SU-DHL-6 (cell line): ENCODE results near the gene DUOXA1.

Experiments used
- H2AFZ ChIP-seq: fragments of 200-600 bp; sonication (generic); 2 replicates; pipeline ENCODE4 v1.6.1; 2014; ENCODE audit warnings: low read depth, mild to moderate bottlenecking, moderate library complexity, mixed read lengths, antibody characterized with exemption, low read length; ENCODE audit not compliant: severe bottlenecking
- H3F3A ChIP-seq: fragments of 200-600 bp; shearing (Covaris generic); 2 replicates; pipeline ENCODE4 v1.6.0; 2016; ENCODE audit warnings: antibody characterized with exemption, mild to moderate bottlenecking; ENCODE audit not compliant: insufficient read depth
- H3K27ac ChIP-seq: fragments of 200-600 bp; sonication (generic); 2 replicates; pipeline ENCODE4 v1.5.1; 2016; ENCODE audit warnings: low read depth, mild to moderate bottlenecking, low read length, moderate library complexity, mixed read lengths
- H3K27me3 ChIP-seq: fragments of 200-600 bp; sonication (generic), shearing (Covaris generic); 2 replicates; pipeline ENCODE4 v1.6.0; 2014; ENCODE audit warnings: mild to moderate bottlenecking, low read length
- H3K36me3 ChIP-seq: fragments of 200-600 bp; sonication (generic); 2 replicates; pipeline ENCODE4 v1.6.1; 2014; ENCODE audit warnings: mild to moderate bottlenecking, low read length, mixed read lengths
- H3K4me2 ChIP-seq: fragments of 300-600, 200-600 bp; shearing (Covaris generic), sonication (generic); 2 replicates; pipeline ENCODE4 v1.6.0; 2014; ENCODE audit warnings: low read length, low read depth, mild to moderate bottlenecking; ENCODE audit not compliant: poor library complexity, severe bottlenecking
- H3K4me3 ChIP-seq: fragments of 200-600 bp; sonication (generic); 2 replicates; pipeline ENCODE4 v1.5.1; 2014; ENCODE audit warnings: antibody characterized with exemption, low read length, mild to moderate bottlenecking, mixed read lengths; ENCODE audit not compliant: insufficient read depth, poor library complexity, severe bottlenecking
- H3K79me2 ChIP-seq: fragments of 200-600 bp; sonication (generic); 2 replicates; pipeline ENCODE4 v1.6.1; 2014; ENCODE audit warnings: mild to moderate bottlenecking, low read length, moderate library complexity; ENCODE audit not compliant: insufficient read depth
- H3K9ac ChIP-seq: fragments of 200-600 bp; sonication (generic); 2 replicates; pipeline ENCODE4 v1.7.0; 2014; ENCODE audit warnings: mild to moderate bottlenecking, low read length
- H3K9me2 ChIP-seq: fragments of 200-600 bp; sonication (generic); replicated peaks from 2 replicates; pipeline ENCODE4 v1.6.1; 2014; ENCODE audit warnings: low read length; ENCODE audit not compliant: insufficient read depth
- H3K9me3 ChIP-seq: fragments of 200-600 bp; sonication (generic); 2 replicates; pipeline ENCODE4 v1.6.1; 2014; ENCODE audit warnings: low read length, mixed read lengths; ENCODE audit not compliant: insufficient read depth
- H4K20me1 ChIP-seq: fragments of 200-600 bp; sonication (generic); 2 replicates; pipeline ENCODE4 v1.6.1; 2014; ENCODE audit warnings: low read depth, mild to moderate bottlenecking, antibody characterized with exemption, low read length, moderate library complexity, mixed read lengths
- CTCF ChIP-seq: fragments of 200-600 bp; sonication (generic); IDR thresholded peaks from one replicate; pipeline ENCODE4 v1.5.1; 2017; ENCODE audit warnings: antibody characterized with exemption, mild to moderate bottlenecking, low read length, moderate library complexity; ENCODE audit not compliant: insufficient read depth, poor library complexity, severe bottlenecking
- EZH2phosphoT487 ChIP-seq: fragments of 200-600 bp; sonication (generic), shearing (Covaris generic); conservative IDR thresholded peaks from 2 replicates; pipeline ENCODE4 v1.6.1; 2018; ENCODE audit warnings: mild to moderate bottlenecking, antibody characterized with exemption, low read length, moderate library complexity, mixed read lengths

DUOXA1 gene

GRCh38 chr15:45163508-45163856 lies 33.8 kb upstream of the DUOXA1 start:
- no peaks in the 10 kb centered on the region for H4K20me1 ChIP-seq
- H3K4me2 ChIP-seq = no peak overlapping the region
- H3K79me2 ChIP-seq = no peaks in the 10 kb centered on the region
- H3F3A ChIP-seq = no peaks in the 10 kb centered on the region
- H3K27ac ChIP-seq = no peak overlapping the region
- H3K9me2 ChIP-seq = no peaks in the 10 kb centered on the region
- TF ChIP-seq EZH2phosphoT487 = no peak
- no peak for TF ChIP-seq CTCF
- H3K9ac ChIP-seq = no peak overlapping the region
- no peaks in the 10 kb centered on the region for H3K27me3 ChIP-seq
- H3K4me3 ChIP-seq = no peak overlapping the region
- H3K9me3 ChIP-seq = no peaks in the 10 kb centered on the region
- no peak overlapping the region for H2AFZ ChIP-seq
- H3K36me3 ChIP-seq = no peaks in the 10 kb centered on the region

- H3K9me2 ChIP-seq = no peaks in the 10 kb centered on the region
- TF ChIP-seq CTCF (peak; percentile 74), EZH2phosphoT487 (no peak)
These were observed 33.3 kb upstream of the DUOXA1 start for GRCh38 chr15:45162771-45163507.

GRCh38 chr15:45161666-45162065 lies 32.0 kb upstream of the DUOXA1 start:
- Histone ChIP-seq H3K79me2 (no peaks in the 10 kb centered on the region), H3F3A (no peaks in the 10 kb centered on the region), H3K9me3 (no peaks in the 10 kb centered on the region), H2AFZ (no peak overlapping the region), H3K27ac (no peak overlapping the region), H3K27me3 (no peaks in the 10 kb centered on the region), H3K4me2 (no peak overlapping the region), H3K9me2 (no peaks in the 10 kb centered on the region), H3K9ac (no peak overlapping the region), H3K4me3 (no peak overlapping the region), H3K36me3 (no peaks in the 10 kb centered on the region), H4K20me1 (no peaks in the 10 kb centered on the region)
- TF ChIP-seq EZH2phosphoT487 = no peak

More at GRCh38 chr15:45162771-45163507, 33.3 kb upstream of the DUOXA1 start:
- H3K27ac ChIP-seq = no peak overlapping the region
- H3K9me3 ChIP-seq = no peaks in the 10 kb centered on the region
- no peaks in the 10 kb centered on the region for H3K79me2 ChIP-seq
- H2AFZ ChIP-seq = no peak overlapping the region
- no peaks in the 10 kb centered on the region for H4K20me1 ChIP-seq
- no peaks in the 10 kb centered on the region for H3K36me3 ChIP-seq
- no peak overlapping the region for H3K4me2 ChIP-seq
- H3K4me3 ChIP-seq = no peak overlapping the region
- H3K9ac ChIP-seq = no peak overlapping the region
- H3K27me3 ChIP-seq = no peaks in the 10 kb centered on the region
- no peaks in the 10 kb centered on the region for H3F3A ChIP-seq

GRCh38 chr15:45157974-45158373 lies 28.3 kb upstream of the DUOXA1 start:
- Histone ChIP-seq H2AFZ (no peak overlapping the region), H3K4me2 (no peak overlapping the region), H3K36me3 (no peaks in the 10 kb centered on the region), H4K20me1 (no peaks in the 10 kb centered on the region), H3F3A (no peaks in the 10 kb centered on the region), H3K9me2 (no peaks in the 10 kb centered on the region), H3K79me2 (no peaks in the 10 kb centered on the region), H3K9me3 (no peaks in the 10 kb centered on the region), H3K27ac (no peak overlapping the region), H3K4me3 (no peak overlapping the region), H3K27me3 (no peaks in the 10 kb centered on the region), H3K9ac (no peak overlapping the region)
- TF ChIP-seq CTCF = no peak
- TF ChIP-seq EZH2phosphoT487 = no peak
